ENCODE measurements around the gene ZDHHC7. TPM values are rescaled to one million over a fixed set of nuclear protein-coding genes. Genes with fewer than 3 reads are reported as not detected.
A peak's percentile ranks its signal among the peaks of the same experiment; 100 is the strongest.

ZDHHC7 gene
- total RNA-seq, 1 donor from 2014 or later = 43.6 TPM

DNA sequence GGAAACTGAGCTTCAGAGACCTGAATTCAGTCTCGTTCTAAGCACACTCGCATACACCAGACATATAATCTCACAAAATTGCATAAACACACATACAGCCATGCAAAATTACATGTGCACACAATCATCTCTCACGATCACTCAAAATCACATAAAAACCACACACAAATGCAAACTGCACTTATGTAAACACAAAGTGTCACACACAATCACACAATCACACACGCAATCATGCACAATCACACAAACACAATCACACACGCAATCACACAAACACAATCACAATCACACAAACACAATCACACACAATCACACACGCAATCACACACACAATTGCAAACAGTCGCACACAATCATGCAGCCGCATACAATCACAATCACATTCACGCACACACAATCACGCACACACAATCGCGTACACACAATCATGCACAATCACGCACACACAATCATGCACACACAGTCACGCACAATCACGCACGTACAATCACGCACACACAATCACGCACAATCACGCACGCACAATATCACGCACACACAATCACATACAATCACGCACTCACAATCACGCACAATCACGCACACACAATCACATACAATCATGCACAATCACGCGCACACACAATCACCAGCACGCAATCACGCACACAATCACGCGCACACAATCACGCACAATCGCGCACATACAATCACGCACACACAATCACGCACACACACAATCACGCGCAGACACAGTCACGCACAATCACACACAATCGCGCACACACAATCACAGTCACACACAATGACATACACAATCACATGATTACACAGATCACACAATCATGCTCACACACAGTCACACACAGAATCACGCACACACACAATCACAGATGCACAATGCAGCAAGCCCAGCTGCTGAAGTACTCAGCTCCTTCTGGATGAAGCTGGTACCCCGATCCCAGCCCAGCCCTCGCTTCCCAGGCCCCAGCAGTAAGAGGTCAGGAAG lies 45.6 kb downstream of the ZDHHC7 start:
- peaks cover 10% of the 10 kb centered on the region for H3K9me3 Mint-ChIP-seq (ENCODE audit: unreplicated experiment)
- peaks cover 10% of the 10 kb centered on the region for H3K4me1 Mint-ChIP-seq (ENCODE audit: low read depth, unreplicated experiment)
- no peaks in the 10 kb centered on the region for H3K36me3 Mint-ChIP-seq (ENCODE audit: unreplicated experiment)
- H3K27ac Mint-ChIP-seq (ENCODE audit: unreplicated experiment) = peak overlapping the region; percentile 41
- peaks cover 7% of the 10 kb centered on the region for H3K27me3 Mint-ChIP-seq (ENCODE audit: unreplicated experiment)
- DNase-seq = no peak
- TF ChIP-seq, protein P1, sequence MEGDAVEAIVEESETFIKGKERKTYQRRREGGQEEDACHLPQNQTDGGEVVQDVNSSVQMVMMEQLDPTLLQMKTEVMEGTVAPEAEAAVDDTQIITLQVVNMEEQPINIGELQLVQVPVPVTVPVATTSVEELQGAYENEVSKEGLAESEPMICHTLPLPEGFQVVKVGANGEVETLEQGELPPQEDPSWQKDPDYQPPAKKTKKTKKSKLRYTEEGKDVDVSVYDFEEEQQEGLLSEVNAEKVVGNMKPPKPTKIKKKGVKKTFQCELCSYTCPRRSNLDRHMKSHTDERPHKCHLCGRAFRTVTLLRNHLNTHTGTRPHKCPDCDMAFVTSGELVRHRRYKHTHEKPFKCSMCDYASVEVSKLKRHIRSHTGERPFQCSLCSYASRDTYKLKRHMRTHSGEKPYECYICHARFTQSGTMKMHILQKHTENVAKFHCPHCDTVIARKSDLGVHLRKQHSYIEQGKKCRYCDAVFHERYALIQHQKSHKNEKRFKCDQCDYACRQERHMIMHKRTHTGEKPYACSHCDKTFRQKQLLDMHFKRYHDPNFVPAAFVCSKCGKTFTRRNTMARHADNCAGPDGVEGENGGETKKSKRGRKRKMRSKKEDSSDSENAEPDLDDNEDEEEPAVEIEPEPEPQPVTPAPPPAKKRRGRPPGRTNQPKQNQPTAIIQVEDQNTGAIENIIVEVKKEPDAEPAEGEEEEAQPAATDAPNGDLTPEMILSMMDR (IDR thresholded peaks at IDR 0.05; ENCODE audit: partially characterized antibody, unreplicated experiment) = no peak
- H3K4me3 Mint-ChIP-seq (ENCODE audit: unreplicated experiment) = no peak overlapping the region

DNA sequence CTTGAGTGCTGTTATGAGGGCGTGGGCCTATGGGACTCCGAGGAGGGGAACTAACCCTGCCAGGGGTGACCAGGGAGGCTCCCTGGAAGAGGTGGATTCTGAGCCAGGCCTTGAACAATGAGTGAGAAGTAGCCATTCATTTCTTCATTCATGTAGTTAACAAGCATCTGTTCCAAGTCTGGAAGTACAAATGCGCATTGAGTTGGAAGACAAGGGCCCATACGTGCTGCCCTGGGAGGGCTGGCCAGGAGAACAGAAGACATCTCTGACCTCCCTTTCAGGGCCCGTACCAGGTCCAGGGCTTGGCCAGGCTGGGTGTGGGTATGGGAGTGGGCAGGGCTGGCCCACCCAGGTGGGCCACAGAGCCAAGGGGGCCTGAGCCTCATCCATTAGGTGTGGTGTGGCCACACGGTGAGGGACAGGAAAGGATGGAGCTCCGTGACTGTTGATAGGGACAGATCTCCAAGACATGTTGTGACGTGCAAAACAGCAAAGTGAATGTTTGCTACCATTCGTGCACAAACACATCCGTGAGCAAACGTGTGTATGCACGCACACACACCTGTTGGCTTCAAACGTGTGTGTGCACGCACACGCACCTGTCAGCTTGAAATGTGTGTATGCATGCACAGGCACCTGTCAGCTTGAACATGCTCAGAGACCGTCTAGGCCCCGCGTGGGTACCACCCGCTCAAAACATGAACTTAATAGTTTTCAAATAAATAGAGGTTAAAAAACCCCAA lies 46.8 kb downstream of the ZDHHC7 start:
- Mint-ChIP-seq H3K9me3 (ENCODE audit: unreplicated experiment) (peaks cover 10% of the 10 kb centered on the region), H3K4me1 (ENCODE audit: low read depth, unreplicated experiment) (peaks cover 10% of the 10 kb centered on the region), H3K36me3 (ENCODE audit: unreplicated experiment) (no peaks in the 10 kb centered on the region), H3K27ac (ENCODE audit: unreplicated experiment) (no peak overlapping the region), H3K4me3 (ENCODE audit: unreplicated experiment) (no peak overlapping the region), H3K27me3 (ENCODE audit: unreplicated experiment) (peaks cover 5% of the 10 kb centered on the region)
- no peak for DNase-seq
- TF ChIP-seq, protein P1 (IDR thresholded peaks at IDR 0.05; ENCODE audit: partially characterized antibody, unreplicated experiment) = no peak

DNA sequence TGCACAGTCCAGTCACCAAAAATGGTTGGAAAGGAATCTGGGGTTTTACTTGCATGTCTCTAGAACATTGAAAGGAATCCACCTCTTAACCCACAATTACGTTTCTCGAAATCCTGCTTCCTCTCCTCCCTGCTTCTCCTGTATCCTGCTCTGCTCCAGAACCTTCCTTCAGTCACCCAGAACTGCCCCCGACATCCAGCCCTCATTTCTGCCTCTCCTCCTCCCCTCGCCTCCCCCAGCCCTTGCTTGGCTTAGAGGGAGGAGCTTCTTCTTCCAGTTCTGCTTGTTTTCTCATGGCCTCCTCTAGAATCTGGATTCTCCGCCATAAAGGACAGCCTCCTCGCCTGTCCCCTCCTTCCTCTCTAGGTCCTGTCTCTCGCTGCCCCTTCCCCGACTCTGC lies 48.3 kb downstream of the ZDHHC7 start:
- Mint-ChIP-seq H3K4me1 (ENCODE audit: low read depth, unreplicated experiment) (peaks cover 10% of the 10 kb centered on the region), H3K4me3 (ENCODE audit: unreplicated experiment) (no peak overlapping the region), H3K27me3 (ENCODE audit: unreplicated experiment) (peaks cover 5% of the 10 kb centered on the region), H3K27ac (ENCODE audit: unreplicated experiment) (no peak overlapping the region), H3K9me3 (ENCODE audit: unreplicated experiment) (peaks cover 10% of the 10 kb centered on the region), H3K36me3 (ENCODE audit: unreplicated experiment) (no peaks in the 10 kb centered on the region)
- TF ChIP-seq, protein P1 (IDR thresholded peaks at IDR 0.05; ENCODE audit: partially characterized antibody, unreplicated experiment) = no peak
- DNase-seq = no peak

DNA sequence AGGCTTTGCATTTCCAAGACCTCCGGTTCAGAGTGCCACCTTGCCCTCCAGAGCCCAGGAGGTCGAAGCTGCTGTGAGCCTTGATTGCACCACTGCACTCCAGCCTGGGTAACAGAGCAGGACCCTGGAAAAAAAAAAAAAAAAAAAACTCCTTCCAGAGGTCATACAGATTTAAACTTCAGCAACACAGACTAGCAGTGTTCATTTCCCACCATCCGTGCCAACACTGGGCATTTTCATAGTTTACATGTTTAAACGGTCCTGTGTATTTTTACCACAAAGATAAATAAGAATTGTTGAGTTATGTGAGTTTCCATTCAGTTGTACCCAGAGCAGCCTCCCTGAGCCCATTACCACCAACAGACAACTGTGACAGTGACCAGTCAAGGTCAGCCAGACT lies 50.4 kb downstream of the ZDHHC7 start:
- Mint-ChIP-seq H3K27ac (ENCODE audit: unreplicated experiment) (no peak overlapping the region), H3K9me3 (ENCODE audit: unreplicated experiment) (peaks cover 7% of the 10 kb centered on the region), H3K27me3 (ENCODE audit: unreplicated experiment) (peaks cover 4% of the 10 kb centered on the region), H3K4me3 (ENCODE audit: unreplicated experiment) (no peak overlapping the region), H3K4me1 (ENCODE audit: low read depth, unreplicated experiment) (peaks cover 5% of the 10 kb centered on the region), H3K36me3 (ENCODE audit: unreplicated experiment) (no peaks in the 10 kb centered on the region)
- TF ChIP-seq, protein P1 (IDR thresholded peaks at IDR 0.05; ENCODE audit: partially characterized antibody, unreplicated experiment) = no peak
- DNase-seq = no peak

Measured in glutamatergic neuron (in vitro differentiated cells).